Measurements from ENCODE around the gene INPP4B.

DNA sequence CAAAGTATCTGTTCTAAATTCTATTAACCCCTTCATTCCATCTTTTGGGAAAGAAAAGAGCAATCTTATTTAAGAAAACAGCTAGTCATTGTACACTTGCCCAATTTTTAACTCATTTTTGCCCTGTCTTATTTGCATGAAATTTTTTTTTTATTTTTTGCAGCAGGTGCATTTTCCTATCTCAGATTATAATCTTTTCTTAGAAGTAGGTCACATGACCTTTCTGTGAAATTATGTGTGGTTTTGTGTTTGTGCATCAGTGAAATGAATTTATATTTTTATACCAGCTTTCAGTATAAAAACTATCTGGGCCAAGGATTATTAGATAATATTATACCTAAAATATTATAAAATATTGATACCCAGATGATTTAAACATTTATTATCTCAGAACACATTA is 145.6 kb downstream of the INPP4B start:
- TF ChIP-seq POLR2A (IDR thresholded peaks at IDR 0.05): no peak
- TF ChIP-seq, protein P1, sequence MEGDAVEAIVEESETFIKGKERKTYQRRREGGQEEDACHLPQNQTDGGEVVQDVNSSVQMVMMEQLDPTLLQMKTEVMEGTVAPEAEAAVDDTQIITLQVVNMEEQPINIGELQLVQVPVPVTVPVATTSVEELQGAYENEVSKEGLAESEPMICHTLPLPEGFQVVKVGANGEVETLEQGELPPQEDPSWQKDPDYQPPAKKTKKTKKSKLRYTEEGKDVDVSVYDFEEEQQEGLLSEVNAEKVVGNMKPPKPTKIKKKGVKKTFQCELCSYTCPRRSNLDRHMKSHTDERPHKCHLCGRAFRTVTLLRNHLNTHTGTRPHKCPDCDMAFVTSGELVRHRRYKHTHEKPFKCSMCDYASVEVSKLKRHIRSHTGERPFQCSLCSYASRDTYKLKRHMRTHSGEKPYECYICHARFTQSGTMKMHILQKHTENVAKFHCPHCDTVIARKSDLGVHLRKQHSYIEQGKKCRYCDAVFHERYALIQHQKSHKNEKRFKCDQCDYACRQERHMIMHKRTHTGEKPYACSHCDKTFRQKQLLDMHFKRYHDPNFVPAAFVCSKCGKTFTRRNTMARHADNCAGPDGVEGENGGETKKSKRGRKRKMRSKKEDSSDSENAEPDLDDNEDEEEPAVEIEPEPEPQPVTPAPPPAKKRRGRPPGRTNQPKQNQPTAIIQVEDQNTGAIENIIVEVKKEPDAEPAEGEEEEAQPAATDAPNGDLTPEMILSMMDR (IDR thresholded peaks at IDR 0.05): no peak

Measured in body of pancreas (tissue), 4 donors.